Activated naive CD4-positive, alpha-beta T cell treated with anti-CD3 and anti-CD28 coated beads, Interleukin-2, amount 50 U/mL, for 24 hours (primary cell): ENCODE data around the gene CNTN4.

ENCODE experiments used
- H3K27ac Mint-ChIP-seq: one replicate; pipeline ENCODE4 v1.8.0; 2021; ENCODE audit warnings: mild to moderate bottlenecking, mixed read lengths
- H3K27me3 Mint-ChIP-seq: one replicate; pipeline ENCODE4 v1.8.0; 2021; ENCODE audit warnings: mixed read lengths
- H3K36me3 Mint-ChIP-seq: one replicate; pipeline ENCODE4 v1.8.0; 2021; ENCODE audit warnings: mixed read lengths
- H3K4me1 Mint-ChIP-seq: one replicate; pipeline ENCODE4 v1.8.0; 2021; ENCODE audit warnings: mixed read lengths
- H3K4me3 Mint-ChIP-seq: one replicate; pipeline ENCODE4 v1.8.0; 2021; ENCODE audit warnings: mild to moderate bottlenecking, mixed read lengths
- H3K9me3 Mint-ChIP-seq: one replicate; pipeline ENCODE4 v1.8.0; 2021; ENCODE audit warnings: mixed read lengths

CNTN4 gene

GRCh38 chr3:2114617-2115275, 16.1 kb downstream of the CNTN4 start:
- H3K27me3 Mint-ChIP-seq: peaks cover 3% of the 10 kb centered on the region
- H3K4me3 Mint-ChIP-seq: no peak overlapping the region
- H3K27ac Mint-ChIP-seq: no peak overlapping the region
- no peaks in the 10 kb centered on the region for H3K4me1 Mint-ChIP-seq
- H3K36me3 Mint-ChIP-seq: no peaks in the 10 kb centered on the region
- no peaks in the 10 kb centered on the region for H3K9me3 Mint-ChIP-seq

GRCh38 chr3:2130726-2131125, 32.1 kb downstream of the CNTN4 start:
- Mint-ChIP-seq H3K36me3 (no peaks in the 10 kb centered on the region), H3K4me3 (no peak overlapping the region), H3K9me3 (no peaks in the 10 kb centered on the region), H3K27ac (no peak overlapping the region), H3K4me1 (no peaks in the 10 kb centered on the region), H3K27me3 (no peaks in the 10 kb centered on the region)

GRCh38 chr3:2133146-2133545, 34.5 kb downstream of the CNTN4 start:
- H3K4me1 Mint-ChIP-seq: no peaks in the 10 kb centered on the region

GRCh38 chr3:2137651-2138050, 39.0 kb downstream of the CNTN4 start:
- Mint-ChIP-seq H3K27ac (no peak overlapping the region), H3K36me3 (no peaks in the 10 kb centered on the region), H3K27me3 (no peaks in the 10 kb centered on the region), H3K4me3 (no peak overlapping the region), H3K4me1 (no peaks in the 10 kb centered on the region), H3K9me3 (peaks cover 4% of the 10 kb centered on the region)

More at GRCh38 chr3:2133146-2133545, 34.5 kb downstream of the CNTN4 start:
- Mint-ChIP-seq H3K27ac (no peak overlapping the region), H3K27me3 (no peaks in the 10 kb centered on the region), H3K9me3 (no peaks in the 10 kb centered on the region), H3K4me3 (no peak overlapping the region), H3K36me3 (no peaks in the 10 kb centered on the region)

GRCh38 chr3:2141482-2141881, 42.8 kb downstream of the CNTN4 start:
- H3K4me1 Mint-ChIP-seq: no peaks in the 10 kb centered on the region
- H3K36me3 Mint-ChIP-seq: no peaks in the 10 kb centered on the region
- H3K27me3 Mint-ChIP-seq: no peaks in the 10 kb centered on the region
- H3K9me3 Mint-ChIP-seq: peaks cover 4% of the 10 kb centered on the region
- H3K4me3 Mint-ChIP-seq: no peak overlapping the region
- no peak overlapping the region for H3K27ac Mint-ChIP-seq

GRCh38 chr3:2148561-2149340, 50.1 kb downstream of the CNTN4 start:
- Mint-ChIP-seq H3K4me3 (no peak overlapping the region), H3K36me3 (no peaks in the 10 kb centered on the region), H3K9me3 (no peaks in the 10 kb centered on the region), H3K27me3 (no peaks in the 10 kb centered on the region), H3K4me1 (no peaks in the 10 kb centered on the region), H3K27ac (no peak overlapping the region)

GRCh38 chr3:2153053-2153452, 54.4 kb downstream of the CNTN4 start:
- Mint-ChIP-seq H3K4me1 (no peaks in the 10 kb centered on the region), H3K9me3 (no peaks in the 10 kb centered on the region), H3K27me3 (no peaks in the 10 kb centered on the region), H3K36me3 (no peaks in the 10 kb centered on the region), H3K27ac (no peak overlapping the region), H3K4me3 (no peak overlapping the region)

- H3K9me3 Mint-ChIP-seq: no peaks in the 10 kb centered on the region
- H3K27ac Mint-ChIP-seq: no peak overlapping the region
- no peak overlapping the region for H3K4me3 Mint-ChIP-seq
- no peaks in the 10 kb centered on the region for H3K36me3 Mint-ChIP-seq
- H3K27me3 Mint-ChIP-seq: no peaks in the 10 kb centered on the region
- H3K4me1 Mint-ChIP-seq: no peaks in the 10 kb centered on the region
These were observed 54.9 kb downstream of the CNTN4 start for GRCh38 chr3:2153547-2153946.

GRCh38 chr3:2154621-2155020, 56.0 kb downstream of the CNTN4 start:
- Mint-ChIP-seq H3K27me3 (no peaks in the 10 kb centered on the region), H3K27ac (no peak overlapping the region), H3K36me3 (no peaks in the 10 kb centered on the region), H3K9me3 (no peaks in the 10 kb centered on the region), H3K4me1 (no peaks in the 10 kb centered on the region), H3K4me3 (no peak overlapping the region)

GRCh38 chr3:2156244-2156847, 57.7 kb downstream of the CNTN4 start:
- no peaks in the 10 kb centered on the region for H3K4me1 Mint-ChIP-seq
- no peaks in the 10 kb centered on the region for H3K27me3 Mint-ChIP-seq
- no peaks in the 10 kb centered on the region for H3K36me3 Mint-ChIP-seq
- H3K4me3 Mint-ChIP-seq: no peak overlapping the region
- no peak overlapping the region for H3K27ac Mint-ChIP-seq
- no peaks in the 10 kb centered on the region for H3K9me3 Mint-ChIP-seq

- no peaks in the 10 kb centered on the region for H3K9me3 Mint-ChIP-seq
- peaks cover 1% of the 10 kb centered on the region for H3K27me3 Mint-ChIP-seq
- H3K27ac Mint-ChIP-seq: no peak overlapping the region
- no peaks in the 10 kb centered on the region for H3K36me3 Mint-ChIP-seq
- H3K4me3 Mint-ChIP-seq: no peak overlapping the region
- H3K4me1 Mint-ChIP-seq: no peaks in the 10 kb centered on the region
These were observed 60.2 kb downstream of the CNTN4 start for GRCh38 chr3:2158828-2159227.

- H3K36me3 Mint-ChIP-seq: no peaks in the 10 kb centered on the region
- no peaks in the 10 kb centered on the region for H3K9me3 Mint-ChIP-seq
- H3K27ac Mint-ChIP-seq: no peak overlapping the region
- H3K4me1 Mint-ChIP-seq: no peaks in the 10 kb centered on the region
- H3K27me3 Mint-ChIP-seq: peaks cover 1% of the 10 kb centered on the region
- H3K4me3 Mint-ChIP-seq: no peak overlapping the region
These were observed 67.9 kb downstream of the CNTN4 start for GRCh38 chr3:2166552-2166951.

- no peaks in the 10 kb centered on the region for H3K9me3 Mint-ChIP-seq
These were observed 74.0 kb downstream of the CNTN4 start for GRCh38 chr3:2172561-2173171.

GRCh38 chr3:2180634-2181033, 82.0 kb downstream of the CNTN4 start:
- Mint-ChIP-seq H3K9me3 (no peaks in the 10 kb centered on the region), H3K4me1 (no peaks in the 10 kb centered on the region), H3K4me3 (no peak overlapping the region), H3K27me3 (no peaks in the 10 kb centered on the region), H3K36me3 (no peaks in the 10 kb centered on the region), H3K27ac (no peak overlapping the region)

More at GRCh38 chr3:2172561-2173171, 74.0 kb downstream of the CNTN4 start:
- Mint-ChIP-seq H3K4me3 (no peak overlapping the region), H3K27me3 (no peaks in the 10 kb centered on the region), H3K4me1 (no peaks in the 10 kb centered on the region), H3K27ac (no peak overlapping the region), H3K36me3 (no peaks in the 10 kb centered on the region)

- H3K4me1 Mint-ChIP-seq: no peaks in the 10 kb centered on the region
These were observed 100.2 kb downstream of the CNTN4 start for GRCh38 chr3:2198776-2199279.

GRCh38 chr3:2204054-2204453, 105.4 kb downstream of the CNTN4 start:
- Mint-ChIP-seq H3K4me3 (no peak overlapping the region), H3K27me3 (peaks cover 2% of the 10 kb centered on the region), H3K27ac (no peak overlapping the region), H3K9me3 (no peaks in the 10 kb centered on the region), H3K4me1 (no peaks in the 10 kb centered on the region), H3K36me3 (no peaks in the 10 kb centered on the region)

More at GRCh38 chr3:2198776-2199279, 100.2 kb downstream of the CNTN4 start:
- Mint-ChIP-seq H3K27ac (no peak overlapping the region), H3K36me3 (no peaks in the 10 kb centered on the region), H3K4me3 (no peak overlapping the region), H3K27me3 (no peaks in the 10 kb centered on the region), H3K9me3 (no peaks in the 10 kb centered on the region)
